ENCODE measurements around the gene RMP24.
A peak's percentile ranks its signal among the peaks of the same experiment; 100 is the strongest.

The RMP24 gene

DNA sequence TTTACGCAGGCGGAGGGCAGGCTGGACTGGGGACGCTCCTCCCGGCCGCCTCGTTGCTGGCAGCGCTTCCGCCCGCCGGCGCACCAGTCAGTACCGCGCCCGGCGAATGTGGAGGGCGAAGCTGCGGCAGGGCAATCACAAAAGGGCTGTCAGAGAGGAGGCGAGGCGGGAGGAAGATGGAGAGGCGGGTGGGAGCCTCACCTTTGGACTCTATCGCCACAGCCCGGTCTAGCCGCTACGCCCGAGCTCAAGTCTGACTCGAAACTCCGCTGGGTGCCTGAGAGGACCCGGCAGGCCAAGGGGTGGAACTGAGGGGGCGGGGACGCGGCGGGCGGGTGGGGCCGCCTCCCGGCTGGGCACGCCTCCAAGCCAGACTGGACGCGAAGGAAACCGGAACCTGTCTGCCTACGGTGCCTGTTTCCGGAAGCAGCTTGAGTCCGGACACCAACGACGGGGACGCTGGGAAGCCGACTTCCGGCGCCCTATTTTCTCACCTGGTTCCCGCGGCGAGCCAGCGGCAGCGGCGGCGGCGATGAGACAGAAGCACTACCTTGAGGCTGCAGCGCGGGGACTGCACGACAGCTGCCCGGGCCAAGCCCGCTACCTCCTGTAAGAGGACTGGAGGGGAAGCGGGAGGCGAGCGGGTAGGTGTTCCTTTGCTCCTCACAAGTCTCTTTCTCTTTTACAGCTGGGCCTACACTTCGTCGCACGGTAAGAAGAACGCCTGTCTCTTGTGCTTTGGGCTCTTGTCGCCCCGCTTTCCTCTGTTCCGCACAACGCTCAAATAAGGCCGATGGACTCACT is at the start of gene RMP24:
Gene RMP24, plus strand, starts transcription at position 483 of the 804 bp plus-strand sequence.
- Mint-ChIP-seq H3K4me1 (peaks cover 15% of the 10 kb centered on the region), H3K36me3 (ENCODE audit: low read depth) (peaks cover 30% of the 10 kb centered on the region), H3K27ac (peak within 1 kb of the TSS; percentile 97), H3K27me3 (ENCODE audit: insufficient read depth) (no peaks in the 10 kb centered on the region), H3K9me3 (peaks cover 12% of the 10 kb centered on the region), H3K4me3 (peak within 1 kb of the TSS; percentile 92)
- H3K4me1 ChIP-seq (ENCODE audit: control insufficient read depth, insufficient read depth, low read length) = no peaks in the 10 kb centered on the region
- peaks cover 36% of the 10 kb centered on the region for H3K36me3 ChIP-seq (ENCODE audit: control insufficient read depth, insufficient read depth, low read length)
- no peaks in the 10 kb centered on the region for H3K27me3 ChIP-seq (ENCODE audit: control insufficient read depth, insufficient read depth, low read length, poor library complexity, severe bottlenecking)
- TF ChIP-seq, protein P1, sequence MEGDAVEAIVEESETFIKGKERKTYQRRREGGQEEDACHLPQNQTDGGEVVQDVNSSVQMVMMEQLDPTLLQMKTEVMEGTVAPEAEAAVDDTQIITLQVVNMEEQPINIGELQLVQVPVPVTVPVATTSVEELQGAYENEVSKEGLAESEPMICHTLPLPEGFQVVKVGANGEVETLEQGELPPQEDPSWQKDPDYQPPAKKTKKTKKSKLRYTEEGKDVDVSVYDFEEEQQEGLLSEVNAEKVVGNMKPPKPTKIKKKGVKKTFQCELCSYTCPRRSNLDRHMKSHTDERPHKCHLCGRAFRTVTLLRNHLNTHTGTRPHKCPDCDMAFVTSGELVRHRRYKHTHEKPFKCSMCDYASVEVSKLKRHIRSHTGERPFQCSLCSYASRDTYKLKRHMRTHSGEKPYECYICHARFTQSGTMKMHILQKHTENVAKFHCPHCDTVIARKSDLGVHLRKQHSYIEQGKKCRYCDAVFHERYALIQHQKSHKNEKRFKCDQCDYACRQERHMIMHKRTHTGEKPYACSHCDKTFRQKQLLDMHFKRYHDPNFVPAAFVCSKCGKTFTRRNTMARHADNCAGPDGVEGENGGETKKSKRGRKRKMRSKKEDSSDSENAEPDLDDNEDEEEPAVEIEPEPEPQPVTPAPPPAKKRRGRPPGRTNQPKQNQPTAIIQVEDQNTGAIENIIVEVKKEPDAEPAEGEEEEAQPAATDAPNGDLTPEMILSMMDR (conservative IDR thresholded peaks at IDR 0.05) = no peak
- peak within 1 kb of the TSS; percentile 69 for H3K27ac ChIP-seq (ENCODE audit: low read depth, low read length)
- H3K9me3 ChIP-seq (ENCODE audit: control insufficient read depth, low read length) = no peaks in the 10 kb centered on the region
- 0 to 1% methylated on average over 31 to 73 of the region's 73 CpGs for WGBS, 2 experiments (ENCODE audit: insufficient coverage in 1 of 2, insufficient read length in 1 of 2)
- peak within 1 kb of the TSS; percentile 69 for H3K9ac ChIP-seq (ENCODE audit: extremely low read depth, low read length, poor library complexity, severe bottlenecking)
- peak within 1 kb of the TSS; percentile 88 for H3K4me3 ChIP-seq (ENCODE audit: low read length)
- peak; percentile 99 for DNase-seq

DNA sequence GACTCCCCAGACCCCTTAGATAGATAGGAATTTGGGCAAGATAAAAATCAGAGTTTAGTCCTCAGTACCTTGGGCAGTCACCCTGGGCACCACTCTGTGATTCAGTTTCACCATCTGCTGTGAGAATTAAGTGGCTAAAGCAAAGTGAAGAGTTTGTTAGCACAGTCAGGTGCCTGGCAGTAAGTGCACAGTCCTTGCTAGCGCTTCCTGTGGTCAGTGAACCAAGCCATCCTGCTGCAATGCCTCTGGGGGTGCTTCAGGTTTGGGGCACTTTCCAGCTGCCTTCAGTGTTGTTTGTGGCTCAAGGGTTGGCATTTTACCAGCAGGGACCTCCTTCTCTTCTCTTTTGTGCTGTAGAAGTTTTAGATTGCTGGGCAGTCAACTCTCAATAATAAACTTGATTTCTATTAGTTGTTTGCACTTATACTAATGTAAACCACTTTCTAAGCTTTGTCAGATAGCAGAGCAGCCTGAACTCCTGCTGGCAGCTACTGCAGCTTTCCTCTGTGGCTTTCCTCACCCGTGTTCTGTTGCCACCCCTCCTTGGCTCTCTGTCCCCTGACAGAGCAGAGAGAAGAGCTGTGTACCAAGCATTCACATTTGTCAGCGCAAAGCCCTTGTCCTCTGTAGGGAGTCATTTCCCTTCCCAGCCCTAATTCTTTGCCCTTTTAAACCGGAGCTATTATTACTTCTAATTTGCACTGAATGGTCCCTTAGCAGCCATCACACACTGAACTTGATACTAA is 48.4 kb upstream of the RMP24 start:
- Histone ChIP-seq H3K4me1 (ENCODE audit: control insufficient read depth, insufficient read depth, low read length) (peaks cover 8% of the 10 kb centered on the region), H3K27me3 (ENCODE audit: control insufficient read depth, insufficient read depth, low read length, poor library complexity, severe bottlenecking) (no peaks in the 10 kb centered on the region), H3K27ac (ENCODE audit: low read depth, low read length) (no peak overlapping the region), H3K9ac (ENCODE audit: extremely low read depth, low read length, poor library complexity, severe bottlenecking) (no peak overlapping the region), H3K36me3 (ENCODE audit: control insufficient read depth, insufficient read depth, low read length) (no peaks in the 10 kb centered on the region), H3K4me3 (ENCODE audit: low read length) (no peak overlapping the region), H3K9me3 (ENCODE audit: control insufficient read depth, low read length) (no peaks in the 10 kb centered on the region)
- H3K27me3 Mint-ChIP-seq (ENCODE audit: insufficient read depth) = no peaks in the 10 kb centered on the region
- peak overlapping the region; percentile 14 for H3K27ac Mint-ChIP-seq
- DNase-seq = peak; percentile 36
- WGBS, 2 experiments (ENCODE audit: insufficient coverage in 1 of 2, insufficient read length in 1 of 2) = 50 to 61% methylated on average over 4 of the region's 4 CpGs
- H3K4me1 Mint-ChIP-seq = peaks cover 23% of the 10 kb centered on the region
- no peak overlapping the region for H3K4me3 Mint-ChIP-seq
- H3K36me3 Mint-ChIP-seq (ENCODE audit: low read depth) = peaks cover 5% of the 10 kb centered on the region
- TF ChIP-seq, protein P1 (conservative IDR thresholded peaks at IDR 0.05) = no peak
- peaks cover 10% of the 10 kb centered on the region for H3K9me3 Mint-ChIP-seq

DNA sequence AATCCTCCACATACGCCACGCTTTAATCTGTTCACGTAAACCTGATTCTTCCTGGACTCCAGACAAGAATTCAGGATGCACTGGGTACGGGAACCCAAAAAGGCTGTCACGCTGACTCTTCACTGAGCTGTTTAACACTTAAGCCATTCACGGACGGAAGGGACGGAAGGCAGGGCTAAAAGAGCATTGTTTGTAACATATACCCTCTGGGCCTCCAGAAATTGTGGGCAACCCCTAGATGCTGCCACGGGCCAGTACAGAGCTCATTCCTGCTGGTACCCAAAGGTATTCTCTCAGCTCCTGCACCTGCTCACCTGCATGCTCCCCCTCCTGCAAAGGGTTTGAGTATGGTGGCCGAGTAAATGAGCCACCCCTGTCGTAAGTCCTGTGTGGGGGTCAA is 45.6 kb upstream of the RMP24 start:
- Histone ChIP-seq H3K36me3 (ENCODE audit: control insufficient read depth, insufficient read depth, low read length) (no peaks in the 10 kb centered on the region), H3K9me3 (ENCODE audit: control insufficient read depth, low read length) (no peaks in the 10 kb centered on the region), H3K4me3 (ENCODE audit: low read length) (no peak overlapping the region), H3K27me3 (ENCODE audit: control insufficient read depth, insufficient read depth, low read length, poor library complexity, severe bottlenecking) (no peaks in the 10 kb centered on the region), H3K9ac (ENCODE audit: extremely low read depth, low read length, poor library complexity, severe bottlenecking) (no peak overlapping the region), H3K4me1 (ENCODE audit: control insufficient read depth, insufficient read depth, low read length) (peaks cover 8% of the 10 kb centered on the region), H3K27ac (ENCODE audit: low read depth, low read length) (no peak overlapping the region)
- Mint-ChIP-seq H3K4me3 (no peak overlapping the region), H3K4me1 (peaks cover 23% of the 10 kb centered on the region), H3K27ac (no peak overlapping the region), H3K9me3 (peaks cover 16% of the 10 kb centered on the region), H3K27me3 (ENCODE audit: insufficient read depth) (no peaks in the 10 kb centered on the region), H3K36me3 (ENCODE audit: low read depth) (peaks cover 12% of the 10 kb centered on the region)
- 96 to 97% methylated on average over 5 to 11 of the region's 11 CpGs for whole genome bisulfite sequencing, 2 experiments (ENCODE audit: insufficient coverage in 1 of 2, insufficient read length in 1 of 2)
- TF ChIP-seq, protein P1 (conservative IDR thresholded peaks at IDR 0.05) = no peak
- peak; percentile 22 for DNase-seq

All from endodermal cell (in vitro differentiated cells).